Stomach (tissue), 9 donors: ENCODE data around the gene MILR1. TPM values are rescaled to one million over a fixed set of nuclear protein-coding genes. Genes with fewer than 3 reads are reported as not detected.
"Not testable (repeated sequence)": the region's sequence is repeated elsewhere in the genome, so short reads cannot be mapped to it uniquely, and the experiment has no call there.

Source experiments
- DNase-seq, 2 donors: peaks; one replicate each; pipeline versions ENCODE4 v3.0.0 to v3.0.0-alpha.2; 2013 to 2019
- H3K27ac ChIP-seq, 5 donors: fragments of 200-600 bp in 4 of 5; sonication (generic) in 4 of 5; one replicate each; pipeline ENCODE4 v1.5.1; 2013 to 2019; ENCODE audit warnings: mild to moderate bottlenecking in 1 of 5, moderate library complexity in 1 of 5
- H3K27me3 ChIP-seq, 3 donors: fragments of 200-600 bp; sonication (generic); one replicate each; pipeline ENCODE4 v1.5.1; 2017 to 2019; ENCODE audit warnings: mixed run types in 1 of 3
- H3K36me3 ChIP-seq, 4 donors: fragments of 200-600 bp; sonication (generic); 1 replicate in 3 of 4; 2 replicates in 1 of 4; pipeline ENCODE4 v1.5.1; 2016 to 2019
- H3K4me1 ChIP-seq, 4 donors: fragments of 200-600 bp; sonication (generic); one replicate each; pipeline ENCODE4 v1.5.1; 2016 to 2019
- H3K4me3 ChIP-seq, 4 donors: fragments of 200-600 bp; sonication (generic) in 3 of 4; one replicate each; pipeline ENCODE4 v1.5.1; 2016 to 2019; ENCODE audit warnings: mild to moderate bottlenecking in 1 of 4
- H3K9me3 ChIP-seq, 4 donors: fragments of 200-600 bp; sonication (generic); one replicate each; pipeline ENCODE4 v1.5.1; 2016 to 2019
- EP300 ChIP-seq: sonication (generic); formaldehyde crosslinking; IDR thresholded peaks from one replicate; pipeline ENCODE4 v1.6.1; 2017; ENCODE audit warnings: antibody characterized with exemption
- POLR2A ChIP-seq, 4 donors: fragments of 450-650 bp; IDR thresholded peaks; one replicate each; pipeline ENCODE4 v1.6.1; 2016; ENCODE audit warnings: antibody characterized with exemption in 4 of 4, control low read depth in 2 of 4, mild to moderate bottlenecking in 1 of 4, moderate library complexity in 1 of 4
- POLR2AphosphoS5 ChIP-seq, 3 donors: sonication (generic); formaldehyde crosslinking; IDR thresholded peaks; one replicate each; pipeline ENCODE4 v1.6.1; 2016; ENCODE audit warnings: antibody characterized with exemption in 3 of 3
- WGBS, 5 donors: extraction: QIAGEN DNeasy Blood & Tissue Kit in 3 of 5; methylation state at CpG; one replicate each; pipeline versions ENCODE4 v1.1.5 to v1.1.7; 2013 to 2018; 5-methylcytosine and 5-hydroxymethylcytosine counted together
- intact Hi-C: fragments of 100-400 bp; cut with DNase I; formaldehyde crosslinking; loops from one replicate; pipeline ENCODE4 v1.15.1; 2023; ENCODE audit warnings: low total_unique reads
- polyA plus RNA-seq, 3 donors: library from polyadenylated mRNA; stranded (reverse); fragments of 200-250 nt; gene quantifications; one replicate each; pipeline ENCODE4 v1.2.3, GENCODE V29; 2013
- total RNA-seq, 5 donors: library from RNA; depleted of rRNA; stranded (reverse); fragments of >200 nt; gene quantifications; one replicate each; pipeline versions ENCODE4 v1.1.0 to v1.2.3, GENCODE V29; 2014 to 2016
- TF ChIP-seq, protein P1 (sequence below), 7 experiments: fragments of 450-650 bp in 4 of 7; fragments of 200-600 bp in 3 of 7; sonication (generic) in 3 of 7; IDR thresholded peaks; one replicate each; pipeline ENCODE4 v1.5.1; 2016 to 2019; ENCODE audit warnings: antibody characterized with exemption in 7 of 7, control low read depth in 2 of 7, mild to moderate bottlenecking in 1 of 7
- donor health status: healthy with polysubstance abuse.
- donor health status: Bipolar disorder and iron deficiency.
- donor health status: healthy.

MILR1 gene
- total and polyA plus RNA-seq, 8 donors: 1.4 to 4.2 (median 2.7) TPM; not detected in 3

DNA sequence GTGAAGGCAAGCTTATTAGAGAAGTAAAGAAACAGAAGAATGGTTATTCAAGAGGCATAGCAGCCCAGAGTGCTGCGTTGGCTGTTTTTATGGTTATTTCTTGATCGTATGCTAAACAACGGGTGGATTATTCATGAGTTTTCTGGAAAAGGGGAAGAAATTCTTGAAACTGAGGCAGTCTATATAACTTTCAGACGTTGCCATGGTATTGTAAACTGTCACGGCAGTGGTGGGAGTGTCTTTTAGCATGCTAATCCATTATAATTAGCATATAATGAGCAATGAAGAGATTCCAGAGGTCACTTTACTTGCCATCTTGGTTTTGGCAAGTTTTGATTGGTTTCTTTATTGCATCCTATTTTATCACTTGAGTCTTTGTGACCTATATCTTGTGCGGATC, 17.4 kb upstream of the MILR1 start:
- Histone ChIP-seq H3K9me3 (no peaks in the 10 kb centered on the region), H3K27ac (no peak overlapping the region), H3K27me3 (no peaks in the 10 kb centered on the region), H3K4me3 (no peak overlapping the region), H3K4me1 (no peaks in the 10 kb centered on the region), H3K36me3 (no peaks in the 10 kb centered on the region)
- WGBS, 5 donors: 76 to 84% (median 80%) methylated on average over 6 of the region's 6 CpGs
- intact Hi-C loops: no loop called here
- TF ChIP-seq, protein P1, sequence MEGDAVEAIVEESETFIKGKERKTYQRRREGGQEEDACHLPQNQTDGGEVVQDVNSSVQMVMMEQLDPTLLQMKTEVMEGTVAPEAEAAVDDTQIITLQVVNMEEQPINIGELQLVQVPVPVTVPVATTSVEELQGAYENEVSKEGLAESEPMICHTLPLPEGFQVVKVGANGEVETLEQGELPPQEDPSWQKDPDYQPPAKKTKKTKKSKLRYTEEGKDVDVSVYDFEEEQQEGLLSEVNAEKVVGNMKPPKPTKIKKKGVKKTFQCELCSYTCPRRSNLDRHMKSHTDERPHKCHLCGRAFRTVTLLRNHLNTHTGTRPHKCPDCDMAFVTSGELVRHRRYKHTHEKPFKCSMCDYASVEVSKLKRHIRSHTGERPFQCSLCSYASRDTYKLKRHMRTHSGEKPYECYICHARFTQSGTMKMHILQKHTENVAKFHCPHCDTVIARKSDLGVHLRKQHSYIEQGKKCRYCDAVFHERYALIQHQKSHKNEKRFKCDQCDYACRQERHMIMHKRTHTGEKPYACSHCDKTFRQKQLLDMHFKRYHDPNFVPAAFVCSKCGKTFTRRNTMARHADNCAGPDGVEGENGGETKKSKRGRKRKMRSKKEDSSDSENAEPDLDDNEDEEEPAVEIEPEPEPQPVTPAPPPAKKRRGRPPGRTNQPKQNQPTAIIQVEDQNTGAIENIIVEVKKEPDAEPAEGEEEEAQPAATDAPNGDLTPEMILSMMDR (IDR thresholded peaks at IDR 0.05): no peak
- no peak for TF ChIP-seq POLR2A (IDR thresholded peaks at IDR 0.05)
- no peak for TF ChIP-seq EP300
- TF ChIP-seq POLR2AphosphoS5 (IDR thresholded peaks at IDR 0.05): no peak
- no peak for DNase-seq

DNA sequence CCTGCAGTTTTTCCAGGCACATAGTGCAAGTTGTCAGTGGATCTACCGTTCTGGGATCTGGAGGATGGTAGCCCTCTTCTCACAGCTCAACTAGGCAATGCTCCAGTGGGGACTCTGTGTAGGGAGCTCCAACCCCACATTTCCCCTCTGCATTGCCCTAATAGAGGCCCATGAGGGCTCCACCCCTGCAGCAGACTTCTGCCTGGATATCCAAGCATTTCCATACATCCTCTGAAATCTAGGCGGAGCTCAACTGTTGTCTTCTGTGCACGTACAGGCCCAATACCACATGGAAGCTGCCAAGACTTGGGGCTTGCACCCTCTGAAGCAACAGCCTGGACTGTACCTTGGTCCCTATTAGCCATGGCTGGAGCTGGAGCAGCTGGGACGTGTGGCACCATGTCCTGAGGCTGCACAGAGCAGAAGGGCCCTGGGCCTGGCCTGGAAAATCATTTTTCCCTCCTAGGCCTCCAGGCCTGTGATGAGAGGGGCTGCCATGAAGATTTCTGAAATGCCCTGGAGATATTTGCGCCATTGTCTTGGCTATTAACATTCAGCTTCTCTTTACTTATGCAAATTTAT, 10.9 kb upstream of the MILR1 start:
- TF ChIP-seq, protein P1 (IDR thresholded peaks at IDR 0.05): no peak
- TF ChIP-seq EP300 (no peak), POLR2AphosphoS5 (IDR thresholded peaks at IDR 0.05) (no peak), POLR2A (IDR thresholded peaks at IDR 0.05) (no peak)
- WGBS, 5 donors: 87 to 100% (median 90%) methylated on average over 3 to 5 of the region's 5 CpGs
- intact Hi-C loops: no loop called here
- Histone ChIP-seq H3K27me3 (no peaks in the 10 kb centered on the region), H3K9me3 (peaks cover 14 to 30% (median 21%) of the 10 kb centered on the region in 4 donors), H3K4me1 (peaks cover 0 to 18% (median 6%) of the 10 kb centered on the region in 4 donors), H3K27ac (no peak overlapping the region), H3K36me3 (no peaks in the 10 kb centered on the region), H3K4me3 (no peak overlapping the region)
- no peak for DNase-seq

DNA sequence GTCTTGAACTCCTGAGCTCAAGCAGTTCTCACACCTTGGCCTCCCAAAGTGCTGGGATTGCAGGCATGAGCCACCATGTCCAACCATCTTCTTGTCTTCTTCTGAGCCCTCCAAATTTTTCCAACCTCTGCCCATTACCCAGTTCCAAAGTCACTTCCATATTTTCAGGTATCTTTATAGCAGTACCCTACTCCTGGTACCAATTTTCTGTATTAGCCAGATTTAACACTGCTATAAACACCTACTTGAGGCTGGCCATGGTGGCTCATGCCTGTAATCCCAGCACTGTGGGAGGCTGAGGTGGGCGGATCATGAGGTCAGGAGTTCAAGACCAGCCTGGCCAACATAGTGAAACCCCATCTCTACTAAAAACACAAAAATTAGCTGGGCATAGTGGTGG, 9.4 kb upstream of the MILR1 start:
- not testable (repeated sequence) for DNase-seq

DNA sequence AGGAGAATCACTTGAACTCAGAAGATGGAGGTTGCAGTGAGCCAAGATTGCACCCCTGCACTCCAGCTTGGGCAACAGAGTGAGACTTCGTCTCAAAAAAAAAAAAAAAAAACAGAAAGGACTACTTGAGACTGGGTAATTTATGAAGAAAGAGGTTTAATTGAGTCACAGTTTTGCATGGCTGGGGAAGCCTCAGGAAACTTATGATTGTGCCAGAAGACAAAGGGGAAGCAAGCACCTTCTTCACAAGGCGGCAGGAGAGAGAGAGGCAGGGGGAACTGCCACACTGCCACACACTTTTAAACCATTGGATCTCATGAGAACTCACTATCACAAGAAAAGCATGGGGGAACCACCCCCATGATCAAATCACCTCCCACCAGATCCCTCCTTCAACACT, 9.0 kb upstream of the MILR1 start:
- Histone ChIP-seq H3K27ac (no peak overlapping the region), H3K36me3 (no peaks in the 10 kb centered on the region), H3K4me1 (peaks cover 0 to 24% (median 6%) of the 10 kb centered on the region in 4 donors), H3K27me3 (no peaks in the 10 kb centered on the region), H3K9me3 (peaks cover 14 to 30% (median 21%) of the 10 kb centered on the region in 4 donors), H3K4me3 (no peak overlapping the region)
- WGBS, 5 donors: 77 to 95% (median 93%) methylated on average over 2 of the region's 2 CpGs
- intact Hi-C loops: no loop called here
- DNase-seq: no peak
- TF ChIP-seq, protein P1 (IDR thresholded peaks at IDR 0.05): no peak
- TF ChIP-seq EP300 (no peak), POLR2AphosphoS5 (IDR thresholded peaks at IDR 0.05) (no peak), POLR2A (IDR thresholded peaks at IDR 0.05) (no peak)

More for the DNA sequence above, 9.4 kb upstream of the MILR1 start:
- H3K36me3 ChIP-seq, H3K27me3 ChIP-seq, H3K4me3 ChIP-seq, intact Hi-C loops, H3K27ac ChIP-seq: not testable (repeated sequence)
- Histone ChIP-seq H3K4me1 (peaks cover 0 to 24% (median 6%) of the 10 kb centered on the region in 4 donors), H3K9me3 (peaks cover 14 to 30% (median 21%) of the 10 kb centered on the region in 4 donors)
- 88 to 100% (median 100%) methylated on average over 1 of the region's 1 CpG for WGBS, 5 donors
